GM18951 (cell line): ENCODE results near the gene DTWD2.
"Not testable (repeated sequence)": the region's sequence is repeated elsewhere in the genome, so short reads cannot be mapped to it uniquely, and the experiment has no call there.

Experiments
- POLR2A ChIP-seq: IDR thresholded peaks from 4 replicates; pipeline ENCODE4 v1.6.1; 2011; ENCODE audit warnings: mild to moderate bottlenecking; ENCODE audit not compliant: insufficient read length, insufficient read depth; ENCODE audit errors: extremely low read depth
- in situ Hi-C: fragments of 300-500 bp; cut with MboI; formaldehyde crosslinking; loops from one replicate; pipeline ENCODE4 v1.12.0; 2022; ENCODE audit warnings: low sequenced_read_pairs, mixed read lengths, inconsistent platforms; ENCODE audit not compliant: unreplicated experiment

Gene DTWD2

GRCh38 chr5:118984602-118985001 lies 3.7 kb downstream of the DTWD2 start:
- TF ChIP-seq POLR2A, result no peak
- in situ Hi-C loops, result loop anchor here (25.0 kb wide), 1 partner anchor 753 kb away; no protein-coding TSS in a partner anchor

DNA sequence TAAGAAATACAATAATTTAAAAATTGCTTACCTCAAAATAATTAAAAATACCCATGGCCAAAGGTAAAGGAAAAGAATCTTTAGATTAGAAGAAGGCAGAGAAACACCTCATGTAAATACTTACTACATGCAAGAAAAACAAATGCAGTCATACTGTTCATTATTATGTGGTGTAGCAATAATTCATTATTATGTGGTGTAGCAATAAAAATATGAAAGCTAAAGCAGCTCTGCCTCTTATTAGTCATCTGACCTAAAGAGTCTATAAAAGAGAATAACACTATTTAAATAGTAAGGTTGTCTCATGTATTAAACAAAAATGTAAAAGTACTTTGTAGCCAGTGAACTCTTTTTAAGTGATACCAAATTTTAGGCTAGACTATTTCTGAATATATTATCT lies 6.6 kb downstream of the DTWD2 start:
- in situ Hi-C loops, result loop anchor here (25.0 kb wide), 1 partner anchor 756 kb away; no protein-coding TSS in a partner anchor
- no peak for TF ChIP-seq POLR2A

DNA sequence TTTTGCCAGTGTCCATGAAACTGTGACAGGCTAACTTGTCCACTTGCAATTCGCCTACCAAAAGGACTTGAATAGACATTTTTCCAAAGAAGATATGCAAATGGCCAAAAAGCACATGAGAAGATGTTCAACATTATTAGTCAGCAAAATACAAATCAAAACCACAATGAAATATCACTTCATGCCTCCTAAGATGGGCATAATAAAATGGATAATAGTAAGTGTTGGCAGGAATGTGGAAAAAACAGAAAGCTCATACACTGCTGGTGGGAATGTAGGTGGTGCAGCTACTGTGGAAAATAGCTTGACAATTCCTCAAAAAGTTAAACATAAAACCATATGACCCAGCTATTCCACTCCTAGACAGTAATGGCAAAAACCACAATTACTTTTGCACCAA lies 7.9 kb downstream of the DTWD2 start:
- in situ Hi-C loops, result loop anchor here (25.0 kb wide), 1 partner anchor 757 kb away; no protein-coding TSS in a partner anchor
- TF ChIP-seq POLR2A, result no peak

DNA sequence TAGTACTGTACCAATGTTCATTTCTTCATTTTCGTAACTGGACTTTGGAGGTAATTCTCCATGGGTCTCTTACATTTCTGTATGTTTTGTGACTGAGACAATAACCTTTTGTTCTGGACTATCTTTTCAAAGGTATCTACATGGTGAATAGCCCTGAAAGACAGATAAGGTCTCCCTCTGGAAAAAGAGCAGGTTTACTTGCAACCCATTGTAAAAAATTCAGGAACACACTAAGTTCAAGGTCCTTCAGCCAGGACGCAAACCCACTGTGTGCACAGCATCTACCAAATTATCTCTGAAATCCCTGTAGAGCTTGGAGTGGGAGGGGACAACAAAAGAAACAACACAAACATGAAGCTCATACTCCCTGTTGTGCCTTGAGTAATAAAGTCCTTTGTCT lies 8.3 kb downstream of the DTWD2 start:
- in situ Hi-C loops, result loop anchor here (25.0 kb wide), 1 partner anchor 757 kb away; no protein-coding TSS in a partner anchor
- TF ChIP-seq POLR2A, result no peak

DNA sequence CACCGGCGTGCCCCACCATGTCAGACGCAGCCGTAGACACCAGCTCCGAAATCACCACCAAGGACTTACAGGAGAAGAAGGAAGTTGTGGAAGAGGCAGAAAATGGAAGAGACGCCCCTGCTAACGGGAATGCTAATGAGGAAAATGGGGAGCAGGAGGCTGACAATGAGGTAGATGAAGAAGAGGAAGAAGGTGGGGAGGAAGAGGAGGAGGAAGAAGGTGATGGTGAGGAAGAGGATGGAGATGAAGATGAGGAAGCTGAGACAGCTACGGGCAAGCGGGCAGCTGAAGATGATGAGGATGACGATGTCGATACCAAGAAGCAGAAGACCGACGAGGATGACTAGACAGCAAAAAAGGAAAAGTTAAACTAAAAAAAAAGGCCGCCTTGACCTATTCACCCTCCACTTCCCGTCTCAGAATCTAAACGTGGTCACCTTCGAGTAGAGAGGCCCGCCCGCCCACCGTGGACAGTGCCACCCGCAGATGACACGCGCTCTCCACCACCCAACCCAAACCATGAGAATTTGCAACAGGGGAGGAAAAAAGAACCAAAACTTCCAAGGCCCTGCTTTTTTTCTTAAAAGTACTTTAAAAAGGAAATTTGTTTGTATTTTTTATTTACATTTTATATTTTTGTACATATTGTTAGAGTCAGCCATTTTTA lies 14.4 kb downstream of the DTWD2 start:
- in situ Hi-C loops, result not testable (repeated sequence)

DNA sequence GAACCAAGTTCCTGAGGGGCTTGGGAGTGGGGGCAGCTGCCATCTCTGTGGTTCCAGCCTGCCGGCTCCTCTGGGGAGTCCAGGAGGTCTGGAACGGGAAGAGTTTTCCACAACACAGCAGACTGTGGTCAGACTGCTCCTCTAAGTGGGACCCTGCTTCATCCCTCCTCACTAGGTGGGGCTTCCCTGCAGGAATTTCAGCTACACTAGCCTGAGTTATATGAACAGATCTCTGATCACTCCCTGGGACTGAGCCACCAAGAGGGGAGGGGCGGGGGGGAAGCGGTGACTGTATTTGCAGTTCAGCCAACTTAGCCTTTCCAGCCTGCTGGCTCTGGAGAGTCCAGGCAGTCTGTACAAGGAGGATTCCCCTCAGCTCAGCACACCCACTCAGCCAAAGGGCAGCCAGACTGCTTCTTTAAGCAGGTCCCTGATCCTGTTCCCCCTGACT lies 19.4 kb downstream of the DTWD2 start:
- no peak for TF ChIP-seq POLR2A
- in situ Hi-C loops, result no loop called here

DNA sequence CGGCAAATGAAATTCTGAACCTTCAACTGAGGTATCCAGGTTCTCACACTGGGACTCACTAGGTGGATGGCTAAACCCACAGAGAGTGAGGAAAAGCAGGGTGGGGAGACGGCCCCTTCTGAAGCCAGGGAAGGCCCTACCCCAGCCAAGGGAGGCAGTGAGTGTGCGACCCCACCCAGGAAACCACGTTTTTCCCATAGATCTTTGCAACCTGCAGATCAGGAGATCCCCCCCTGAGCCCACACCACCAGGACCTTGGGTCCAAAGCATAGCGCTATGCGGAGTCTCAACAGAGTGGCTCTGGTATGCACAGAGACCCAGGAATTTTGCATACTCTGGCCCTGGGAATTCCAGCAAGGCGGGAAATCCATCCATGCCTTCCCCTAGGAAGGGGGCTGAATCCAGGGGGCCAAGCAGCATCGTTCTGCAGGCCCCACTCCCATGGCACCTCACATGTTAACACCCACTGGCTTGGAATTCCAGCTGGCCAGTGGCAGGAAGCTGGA lies 19.9 kb downstream of the DTWD2 start:
- in situ Hi-C loops, result no loop called here
- no peak for TF ChIP-seq POLR2A

- in situ Hi-C loops, result no loop called here
- TF ChIP-seq POLR2A, result no peak
Measured at GRCh38 chr5:118967059-118967508, 21.3 kb downstream of the DTWD2 start.

GRCh38 chr5:118965890-118966289 lies 22.5 kb downstream of the DTWD2 start:
- no peak for TF ChIP-seq POLR2A

GRCh38 chr5:118964970-118965369 lies 23.4 kb downstream of the DTWD2 start:
- in situ Hi-C loops, result not testable (repeated sequence)

More at GRCh38 chr5:118965890-118966289, 22.5 kb downstream of the DTWD2 start:
- in situ Hi-C loops, result no loop called here

GRCh38 chr5:118964388-118964787 lies 24.0 kb downstream of the DTWD2 start:
- in situ Hi-C loops, result not testable (repeated sequence)

DNA sequence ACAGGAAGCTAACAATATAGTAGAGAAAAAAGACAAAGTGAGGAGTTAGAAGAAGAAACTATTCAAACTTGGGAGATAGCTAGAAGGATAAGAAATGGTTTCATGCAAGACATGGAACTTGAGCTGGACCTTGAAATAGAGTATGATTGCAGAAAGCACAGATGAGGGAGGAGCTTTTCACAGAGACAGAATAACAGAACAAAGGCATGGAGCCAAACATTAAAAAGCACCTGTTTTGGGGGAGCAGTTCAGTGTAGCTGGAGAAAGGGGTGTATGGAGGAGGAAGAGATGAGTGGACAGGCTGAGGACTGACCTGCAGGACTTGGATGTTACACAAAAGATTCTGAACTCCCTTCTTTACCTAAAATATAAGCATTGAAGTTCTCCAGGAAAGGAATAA lies 25.2 kb downstream of the DTWD2 start:
- in situ Hi-C loops, result no loop called here
- no peak for TF ChIP-seq POLR2A

GRCh38 chr5:118960557-118960956 lies 27.8 kb downstream of the DTWD2 start:
- TF ChIP-seq POLR2A, result no peak
- in situ Hi-C loops, result no loop called here

- no peak for TF ChIP-seq POLR2A
- in situ Hi-C loops, result no loop called here
Measured at GRCh38 chr5:118956727-118957126, 31.6 kb downstream of the DTWD2 start.
